ENCODE measurements around the gene NBAS. TPM values are rescaled to one million over a fixed set of nuclear protein-coding genes. Genes with fewer than 3 reads are reported as not detected.

NBAS gene
- total RNA-seq, 1 donor from 2014 or later: 61.6 TPM

DNA sequence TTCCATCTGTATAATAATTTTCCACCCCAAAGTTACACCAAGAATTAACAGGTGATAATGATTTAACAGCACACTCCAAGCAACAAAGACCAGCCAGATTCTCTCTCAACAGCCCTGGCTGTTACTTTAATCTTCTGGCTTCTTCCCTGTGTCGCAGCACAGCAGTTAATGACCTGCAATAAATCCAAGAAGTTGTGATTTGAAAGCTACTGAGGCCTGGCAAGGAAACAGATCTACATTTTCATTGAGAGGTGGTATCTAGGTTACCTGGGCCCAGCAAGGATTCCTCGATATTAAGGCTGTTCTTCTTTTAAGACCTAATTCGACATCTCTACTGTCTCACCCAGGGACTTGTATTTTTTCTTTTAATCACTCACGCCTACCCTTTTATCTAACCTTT is 433.8 kb downstream of the NBAS start:
- no peak for DNase-seq (ENCODE audit: low read depth, low spot score)
- no peaks in the 10 kb centered on the region for H3K27me3 Mint-ChIP-seq (ENCODE audit: low read depth)
- H3K4me3 Mint-ChIP-seq: no peak overlapping the region
- peaks cover 1% of the 10 kb centered on the region for H3K36me3 Mint-ChIP-seq (ENCODE audit: low read depth)
- peaks cover 13% of the 10 kb centered on the region for H3K9me3 Mint-ChIP-seq
- H3K27ac Mint-ChIP-seq (ENCODE audit: unreplicated experiment): no peak overlapping the region
- TF ChIP-seq CTCF (conservative IDR thresholded peaks at IDR 0.05): no peak
- peaks cover 32% of the 10 kb centered on the region for H3K4me1 Mint-ChIP-seq

GRCh38 chr2:15126373-15126772 is 434.8 kb downstream of the NBAS start:
- Mint-ChIP-seq H3K9me3 (peaks cover 9% of the 10 kb centered on the region), H3K27ac (ENCODE audit: unreplicated experiment) (no peak overlapping the region), H3K4me3 (no peak overlapping the region), H3K4me1 (peaks cover 32% of the 10 kb centered on the region), H3K36me3 (ENCODE audit: low read depth) (peaks cover 4% of the 10 kb centered on the region), H3K27me3 (ENCODE audit: low read depth) (no peaks in the 10 kb centered on the region)
- TF ChIP-seq CTCF (conservative IDR thresholded peaks at IDR 0.05): no peak
- DNase-seq (ENCODE audit: low read depth, low spot score): no peak

DNA sequence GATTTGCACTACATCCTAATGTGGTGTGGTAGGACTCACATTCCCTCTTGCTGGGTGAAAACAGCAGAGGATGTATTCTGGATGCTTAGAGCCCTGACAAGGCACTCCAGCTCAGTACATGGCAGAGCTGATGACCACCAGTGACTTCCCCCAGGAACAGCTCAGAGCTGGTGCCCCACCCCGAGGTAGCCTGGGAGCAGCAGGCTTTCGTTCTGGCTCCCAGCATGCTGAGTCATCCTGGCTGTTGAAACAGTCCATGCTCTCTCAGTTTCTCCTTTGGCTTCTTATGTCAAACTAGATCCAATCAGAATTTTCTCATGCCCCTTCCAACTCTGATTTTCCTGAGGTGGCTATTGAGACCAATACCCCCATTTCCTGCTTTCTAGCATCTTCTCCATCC is 438.2 kb downstream of the NBAS start:
- peaks cover 4% of the 10 kb centered on the region for H3K36me3 Mint-ChIP-seq (ENCODE audit: low read depth)
- no peak overlapping the region for H3K27ac Mint-ChIP-seq (ENCODE audit: unreplicated experiment)

GRCh38 chr2:15120631-15121030 is 440.5 kb downstream of the NBAS start:
- no peak for TF ChIP-seq CTCF (conservative IDR thresholded peaks at IDR 0.05)
- peaks cover 28% of the 10 kb centered on the region for H3K4me1 Mint-ChIP-seq
- no peak for DNase-seq (ENCODE audit: low read depth, low spot score)
- no peaks in the 10 kb centered on the region for H3K27me3 Mint-ChIP-seq (ENCODE audit: low read depth)
- peaks cover 4% of the 10 kb centered on the region for H3K36me3 Mint-ChIP-seq (ENCODE audit: low read depth)
- H3K27ac Mint-ChIP-seq (ENCODE audit: unreplicated experiment): no peak overlapping the region
- peaks cover 7% of the 10 kb centered on the region for H3K9me3 Mint-ChIP-seq
- H3K4me3 Mint-ChIP-seq: no peak overlapping the region

More for the DNA sequence above, 438.2 kb downstream of the NBAS start:
- Mint-ChIP-seq H3K4me3 (no peak overlapping the region), H3K4me1 (peaks cover 39% of the 10 kb centered on the region), H3K27me3 (ENCODE audit: low read depth) (no peaks in the 10 kb centered on the region), H3K9me3 (peaks cover 9% of the 10 kb centered on the region)
- TF ChIP-seq CTCF (conservative IDR thresholded peaks at IDR 0.05): no peak
- no peak for DNase-seq (ENCODE audit: low read depth, low spot score)

- Mint-ChIP-seq H3K27ac (ENCODE audit: unreplicated experiment) (no peak overlapping the region), H3K4me3 (no peak overlapping the region), H3K36me3 (ENCODE audit: low read depth) (peaks cover 4% of the 10 kb centered on the region), H3K27me3 (ENCODE audit: low read depth) (no peaks in the 10 kb centered on the region), H3K4me1 (peaks cover 28% of the 10 kb centered on the region), H3K9me3 (peaks cover 7% of the 10 kb centered on the region)
- TF ChIP-seq CTCF (conservative IDR thresholded peaks at IDR 0.05): no peak
- no peak for DNase-seq (ENCODE audit: low read depth, low spot score)
Measured at GRCh38 chr2:15119722-15120175, 441.4 kb downstream of the NBAS start.
